H4 (cell line): ENCODE measurements around the gene PIANP. TPM values are rescaled to one million over a fixed set of nuclear protein-coding genes. Genes with fewer than 3 reads are reported as not detected.
"Not testable (repeated sequence)": the region's sequence is repeated elsewhere in the genome, so short reads cannot be mapped to it uniquely, and the experiment has no call there.

Source experiments
- DNase-seq: peaks from one replicate; pipeline ENCODE4 v3.0.0-alpha.2; 2015; ENCODE audit warnings: low spot score
- total RNA-seq: library from RNA; depleted of rRNA; stranded (reverse); fragments of >200 nt; shearing (Covaris generic); gene quantifications from 2 replicates; pipeline ENCODE4 v1.2.3, GENCODE V29; 2014

The PIANP gene
- total RNA-seq, 1 experiment from 2014 or later, result not detected

DNA sequence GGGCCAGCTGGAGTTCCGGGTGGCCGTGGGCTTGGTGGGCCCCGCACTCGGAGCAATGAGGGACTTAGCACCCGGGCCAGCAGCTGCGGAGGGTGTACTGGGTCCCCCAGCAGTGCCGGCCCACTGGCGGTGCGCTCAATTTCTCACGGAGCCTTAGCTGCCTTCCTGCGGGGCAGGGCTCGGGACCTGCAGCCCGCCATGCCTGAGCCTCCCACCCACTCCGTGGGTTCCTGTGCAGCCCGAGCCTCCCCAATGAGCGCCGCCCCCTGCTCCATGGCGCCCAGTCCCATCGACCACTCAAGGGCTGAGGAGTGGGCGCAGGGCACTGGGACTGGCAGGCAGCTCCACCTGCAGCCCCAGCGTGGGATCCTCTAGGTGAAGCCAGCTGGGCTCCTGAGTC lies 7.7 kb upstream of the PIANP start:
- DNase-seq, result not testable (repeated sequence)

DNA sequence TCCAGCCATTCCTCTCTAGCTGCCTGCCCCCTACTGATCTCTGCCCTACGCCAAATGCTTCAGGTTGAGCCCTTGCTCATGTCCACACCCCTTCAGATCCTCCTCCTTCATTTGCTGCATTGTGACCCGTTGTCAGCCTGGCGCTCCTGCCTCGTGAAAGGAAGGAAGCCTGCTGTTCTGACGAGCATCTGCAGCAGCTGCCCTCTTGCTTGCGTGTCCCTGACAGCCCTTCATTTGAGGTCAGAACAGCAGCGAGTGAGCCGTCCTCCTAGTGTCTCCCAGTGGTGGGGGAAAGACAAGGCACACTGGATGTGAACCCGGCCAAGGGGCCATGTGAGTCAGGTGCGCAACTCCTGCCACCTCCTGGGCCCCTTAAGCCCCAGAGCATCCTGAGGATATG lies 3.0 kb upstream of the PIANP start:
- DNase-seq, result no peak

DNA sequence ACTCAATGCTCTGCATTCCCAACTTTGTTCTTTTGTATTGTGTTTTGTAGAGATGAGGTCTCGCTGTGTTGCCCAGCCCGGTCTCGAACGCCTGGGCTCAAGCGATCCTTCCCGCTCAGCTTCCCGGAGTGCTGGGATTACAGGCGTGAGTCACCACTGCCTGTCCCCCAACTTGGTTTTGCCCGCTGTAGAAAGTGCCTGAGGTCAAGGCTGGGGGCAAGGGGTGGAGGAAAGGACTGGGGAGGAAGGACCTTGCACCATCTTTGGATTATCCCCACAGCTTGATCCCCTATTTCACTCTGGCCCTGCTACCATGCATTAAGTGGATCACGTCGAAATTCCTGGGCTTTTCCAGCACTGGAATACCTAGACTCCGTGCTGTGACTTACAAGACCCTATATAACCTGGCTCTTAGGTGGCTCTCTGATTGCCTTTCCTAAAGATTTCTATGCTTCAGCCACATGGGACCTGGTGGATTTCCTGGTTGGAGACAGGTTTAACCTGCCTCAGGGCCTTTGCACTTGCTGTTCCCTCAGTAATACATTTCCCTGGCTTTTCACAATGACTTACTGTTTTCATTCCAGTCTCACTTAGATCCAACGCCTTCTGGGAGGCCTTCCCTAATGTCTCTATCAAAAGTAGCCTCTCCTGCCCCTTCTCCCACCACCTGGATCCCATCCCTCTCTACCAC lies 608 bp upstream of the PIANP start:
- DNase-seq, result no peak

DNA sequence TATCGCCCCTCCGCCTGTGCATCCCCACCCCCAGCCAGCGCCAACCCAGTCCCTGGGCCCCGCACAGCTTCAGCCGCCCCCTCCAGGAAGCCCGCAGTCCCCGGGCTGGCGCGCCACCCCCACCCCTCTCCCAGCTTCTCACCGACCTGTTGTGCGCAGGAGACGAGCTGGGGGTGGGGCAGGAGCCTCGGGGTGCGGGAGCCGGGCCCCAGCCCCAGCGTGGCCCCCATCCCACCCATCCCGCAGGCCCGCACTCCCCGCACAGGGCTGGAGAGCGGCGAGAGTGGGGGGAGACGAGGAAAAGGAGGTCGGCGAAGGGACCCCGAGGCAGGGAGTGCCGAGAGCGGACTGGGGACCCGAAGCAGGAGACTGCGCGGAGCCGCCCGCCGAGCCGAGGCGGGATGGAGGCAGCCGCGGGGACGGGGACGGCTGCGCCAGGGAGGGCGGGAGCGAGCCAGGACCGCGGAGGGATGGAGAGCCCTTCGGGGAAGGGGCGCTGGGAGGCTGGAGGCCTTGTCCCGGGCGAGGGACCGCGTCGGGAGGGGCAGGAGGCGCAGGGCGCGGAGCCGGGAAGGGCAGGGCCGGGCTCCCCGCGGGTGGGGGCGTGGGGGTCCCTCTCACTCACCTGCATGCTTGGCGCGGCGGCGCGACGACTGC lies 498 bp downstream of the PIANP start:
- DNase-seq, result no peak

DNA sequence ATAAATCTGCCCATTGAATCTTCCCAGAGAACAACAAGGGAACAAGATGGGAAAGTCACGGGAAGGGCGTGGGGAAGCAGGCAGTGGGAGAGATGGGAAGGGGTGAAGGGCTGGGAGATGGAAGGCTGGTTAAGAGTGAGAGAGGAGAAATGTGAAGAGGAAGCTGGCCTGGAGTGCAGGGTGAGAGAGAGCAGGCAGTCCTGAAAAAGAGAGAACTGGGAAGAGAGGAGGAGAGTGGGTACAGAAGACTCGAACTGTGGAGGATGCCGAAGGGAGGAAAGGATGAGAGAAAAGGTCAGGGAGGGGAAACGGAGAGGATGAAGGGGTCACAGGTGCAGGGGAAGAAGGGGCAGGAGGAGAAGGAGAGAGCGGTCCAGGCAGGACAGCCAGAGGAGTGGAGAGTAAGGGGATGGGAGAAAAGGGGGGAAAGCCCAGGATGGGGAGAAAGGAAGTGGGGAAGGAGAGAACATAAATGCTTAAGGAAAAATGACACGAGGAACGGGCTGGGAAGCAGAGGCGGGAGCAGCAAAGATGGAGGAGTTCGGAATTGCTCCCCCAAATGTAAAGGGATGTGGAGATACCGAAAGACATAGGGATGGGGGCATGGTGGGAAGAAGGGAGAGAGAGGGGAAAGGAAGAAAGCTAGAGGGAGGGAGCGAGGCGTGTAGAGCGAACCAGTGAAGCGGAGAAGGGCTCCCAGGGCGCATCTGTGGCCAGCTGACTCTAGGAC lies 1.2 kb downstream of the PIANP start:
- no peak for DNase-seq

DNA sequence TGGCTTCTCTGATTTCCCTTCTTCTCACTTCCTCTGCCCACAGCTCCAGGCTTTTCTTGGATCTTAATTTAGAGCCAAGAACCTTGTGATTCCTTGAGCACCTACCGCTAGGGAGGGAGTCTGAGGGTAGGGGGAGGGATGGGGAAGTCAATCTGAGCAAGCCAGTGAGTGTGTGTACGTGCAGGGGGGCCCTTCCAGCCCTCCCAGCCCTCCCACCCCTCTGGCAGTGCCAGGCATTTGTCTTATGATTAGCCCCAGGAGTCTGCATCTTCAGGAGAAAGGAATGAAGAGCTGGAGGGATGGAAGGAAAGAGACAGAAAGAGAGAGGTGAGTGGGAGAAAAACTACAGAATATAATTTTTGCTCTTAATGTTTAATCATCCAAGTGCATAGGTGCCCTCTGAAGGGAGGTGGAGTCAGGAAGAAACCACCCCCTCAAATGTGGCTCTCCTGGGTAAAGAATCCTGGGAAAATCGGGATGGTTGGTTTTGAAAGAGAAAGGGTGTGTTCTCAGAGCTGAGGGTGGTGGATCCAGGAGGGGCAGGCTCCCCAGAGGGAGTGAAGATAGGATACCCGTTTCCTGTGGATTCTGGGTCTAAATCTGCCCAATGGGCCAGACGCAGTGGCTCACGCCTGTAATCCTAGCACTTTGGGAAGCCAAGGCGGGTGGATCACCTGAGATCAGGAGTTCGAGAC lies 2.1 kb downstream of the PIANP start:
- no peak for DNase-seq

DNA sequence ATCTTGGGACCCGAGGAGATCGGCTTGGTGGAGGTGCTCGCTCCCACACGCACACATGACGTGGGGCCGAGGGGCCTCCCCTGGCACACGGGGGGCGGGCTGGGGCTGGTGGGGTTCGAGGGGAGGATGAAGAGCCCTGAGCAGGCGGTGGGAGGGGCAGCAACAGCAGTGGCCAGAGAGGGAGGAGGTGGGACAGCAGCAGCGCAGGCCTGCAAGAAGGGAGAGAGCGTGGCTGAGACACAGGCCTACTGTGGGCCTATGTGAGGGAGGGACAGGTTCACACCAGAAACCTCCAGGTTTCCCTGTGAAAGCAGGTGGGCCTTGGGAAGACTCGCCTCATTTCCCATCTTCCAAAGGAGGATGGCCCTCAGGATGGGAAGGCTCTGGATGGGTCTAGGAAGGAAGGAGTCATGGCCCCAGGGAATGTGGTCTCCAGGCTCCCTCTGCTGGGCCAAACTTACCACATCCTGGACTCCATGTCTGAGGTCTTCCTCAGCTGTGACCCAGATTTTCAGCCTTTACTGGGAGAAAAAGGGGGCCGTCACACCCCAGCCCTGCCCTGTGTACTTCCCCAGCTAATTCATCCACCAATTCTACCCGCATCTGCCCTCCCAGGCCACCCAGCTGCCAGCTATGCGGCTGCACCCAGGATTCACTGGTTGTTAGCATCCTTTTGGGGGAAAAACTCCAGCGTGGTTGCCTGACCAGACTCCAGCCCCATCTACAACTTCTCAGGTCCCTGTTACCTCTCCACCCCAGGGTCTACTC lies 2.8 kb downstream of the PIANP start:
- peak; percentile 75 for DNase-seq

DNA sequence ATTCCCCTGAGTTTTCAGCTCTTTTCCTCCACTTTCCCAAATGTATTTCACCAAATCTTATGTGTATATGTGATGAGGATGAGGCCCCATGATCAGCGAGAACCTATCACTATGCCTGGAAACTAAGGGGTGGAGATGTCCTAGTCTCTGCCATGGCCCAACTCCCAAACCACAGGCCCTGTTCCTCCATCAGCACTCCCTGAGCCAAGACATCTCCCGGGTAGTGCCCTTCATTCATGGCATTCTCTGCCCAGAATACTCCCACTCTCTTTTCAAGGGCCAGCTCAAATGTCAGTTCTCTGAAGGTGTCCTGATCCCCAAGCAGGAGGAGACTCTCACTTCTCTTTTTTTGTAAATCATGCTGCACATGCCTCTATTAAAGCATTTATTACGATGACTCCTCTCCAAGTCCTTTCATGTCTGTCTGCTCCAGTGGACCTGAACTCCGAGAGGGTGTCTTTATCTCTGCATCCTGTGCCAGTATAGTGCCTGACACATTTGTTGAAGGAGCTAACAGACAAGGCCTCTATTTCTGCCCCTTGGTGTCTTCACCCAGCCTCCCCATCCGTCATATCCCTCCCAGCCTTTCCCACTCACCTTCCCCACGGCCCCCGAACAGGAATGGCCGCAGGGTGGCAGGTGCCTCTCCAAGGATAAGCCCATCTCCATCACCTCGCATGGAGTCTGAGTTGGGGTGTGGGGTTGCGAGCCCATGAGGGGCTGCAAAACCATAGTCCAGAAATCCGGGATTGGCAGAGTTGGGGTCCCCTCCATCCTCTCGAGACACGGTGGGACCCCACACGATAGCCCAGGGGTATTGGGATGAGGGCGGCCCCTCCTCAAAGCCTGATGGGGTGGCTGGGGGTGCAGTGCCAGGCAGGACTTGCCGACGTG lies 3.7 kb downstream of the PIANP start:
- DNase-seq, result no peak

DNA sequence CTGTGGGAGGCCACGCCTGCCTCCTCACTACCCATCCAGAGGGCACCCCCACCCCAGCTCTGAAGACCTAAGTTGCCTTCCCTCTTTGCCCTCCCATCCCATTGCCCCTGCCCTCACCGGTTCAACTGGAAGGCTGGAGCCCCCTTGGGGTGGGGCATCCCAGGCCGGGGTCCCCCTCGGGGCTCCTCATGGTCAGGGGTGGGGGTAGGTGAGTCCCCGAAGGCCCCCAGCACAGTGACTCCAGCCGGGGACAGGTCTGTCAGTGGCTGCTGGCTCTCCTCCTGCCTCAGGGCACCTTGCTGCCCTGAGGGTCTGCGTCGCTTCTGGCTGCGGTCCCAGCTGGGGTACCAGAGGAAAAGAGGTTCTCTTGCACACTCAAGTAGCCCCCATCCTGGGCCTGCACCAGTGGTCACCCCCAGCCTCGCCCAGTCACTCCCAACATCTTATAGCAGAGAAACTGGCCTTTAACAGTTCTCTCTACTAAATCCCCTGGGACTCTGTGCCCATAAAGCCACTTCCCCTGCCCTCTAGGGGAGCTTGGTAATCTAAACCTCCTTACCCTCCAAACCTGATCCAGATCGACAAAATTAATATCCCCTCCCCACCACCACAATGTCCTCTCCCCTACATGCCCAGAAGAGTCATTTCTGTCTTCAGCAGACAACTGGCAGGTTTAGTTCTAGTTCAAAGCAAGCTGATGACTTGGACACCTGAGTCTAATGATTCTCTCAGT lies 5.1 kb downstream of the PIANP start:
- DNase-seq, result no peak

DNA sequence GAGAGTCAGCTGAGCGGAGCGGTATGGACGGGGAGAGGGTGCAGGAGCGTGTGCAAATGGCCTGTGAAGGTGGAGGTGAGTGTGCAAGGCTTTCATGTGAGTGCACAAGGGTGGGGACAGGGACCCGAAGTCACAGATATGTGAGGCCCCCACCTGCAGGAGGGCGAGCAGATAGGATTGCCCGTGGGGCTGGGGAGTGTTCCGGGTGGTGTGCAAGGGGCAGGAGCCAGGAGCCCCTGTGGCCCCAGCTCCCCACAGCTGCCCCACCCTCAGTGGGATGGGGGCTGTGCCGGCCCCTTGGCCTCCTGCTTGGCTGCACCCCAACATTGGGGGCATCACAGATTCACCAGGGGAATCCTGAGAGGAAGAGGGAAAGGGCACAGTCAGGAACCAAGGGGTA lies 5.9 kb downstream of the PIANP start:
- no peak for DNase-seq

DNA sequence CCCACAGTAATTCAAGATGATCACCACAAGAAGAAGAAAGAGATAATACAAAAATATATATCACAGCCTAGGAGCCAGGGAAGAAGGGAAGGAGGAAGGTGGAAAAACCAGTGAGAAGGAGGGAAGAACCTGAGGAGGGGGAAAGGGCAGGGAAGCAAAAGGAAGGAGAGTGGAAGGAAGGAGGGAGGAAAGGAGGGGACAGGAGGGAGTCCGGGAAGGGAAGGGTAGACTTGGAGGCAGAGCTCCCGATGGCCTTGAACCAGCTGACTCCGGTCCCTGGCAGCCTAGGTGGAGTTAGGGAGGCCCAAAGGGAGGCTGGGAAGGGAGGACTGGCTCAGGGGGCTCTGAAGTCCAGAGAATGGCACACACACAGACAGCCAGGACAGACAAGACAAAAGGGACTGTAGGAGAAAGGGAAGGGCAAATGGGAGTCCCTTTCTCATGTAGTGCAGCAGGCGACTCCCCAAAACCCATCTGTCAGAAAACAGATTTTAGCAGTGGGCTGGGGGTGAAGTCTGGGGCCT lies 6.7 kb downstream of the PIANP start:
- DNase-seq, result no peak

DNA sequence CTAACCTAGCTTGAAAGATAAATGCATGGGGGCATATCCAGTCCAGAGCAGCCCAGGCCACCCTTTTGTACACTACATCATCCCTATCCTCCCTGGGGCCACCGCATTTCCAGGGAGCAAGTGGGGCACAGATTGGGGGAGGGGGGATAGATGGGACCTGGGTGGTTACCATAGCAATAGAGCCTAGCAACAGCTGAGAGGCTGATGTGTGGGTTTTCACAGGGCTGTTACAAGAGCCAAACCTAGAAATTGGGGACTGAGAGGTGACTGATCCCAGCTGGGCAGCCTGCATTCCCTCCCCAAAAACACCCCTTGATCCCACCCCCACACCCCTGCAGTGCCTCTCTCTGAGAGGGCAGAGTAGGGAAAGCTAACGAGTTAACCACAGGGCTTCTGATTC lies 7.7 kb downstream of the PIANP start:
- no peak for DNase-seq

DNA sequence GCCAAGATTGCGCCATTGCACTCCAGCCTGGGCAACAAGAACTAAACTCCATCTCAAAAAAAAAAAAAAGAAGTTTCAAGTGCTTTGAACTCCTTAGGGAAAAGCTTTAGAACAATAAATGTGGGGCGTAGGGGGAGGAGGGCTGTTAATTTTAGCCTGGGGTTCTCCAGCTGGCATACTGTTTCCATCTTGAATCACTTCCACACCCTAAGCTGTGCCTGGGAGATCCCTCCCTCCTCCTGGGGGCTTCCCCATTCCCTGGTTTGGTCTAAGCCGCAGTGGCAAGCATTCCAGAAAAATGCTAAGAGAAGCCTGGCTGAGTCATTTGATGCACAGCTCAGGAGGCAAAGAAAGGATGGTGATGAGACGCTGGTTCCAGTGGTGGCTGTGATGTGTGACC lies 9.1 kb downstream of the PIANP start:
- peak; percentile 33 for DNase-seq

DNA sequence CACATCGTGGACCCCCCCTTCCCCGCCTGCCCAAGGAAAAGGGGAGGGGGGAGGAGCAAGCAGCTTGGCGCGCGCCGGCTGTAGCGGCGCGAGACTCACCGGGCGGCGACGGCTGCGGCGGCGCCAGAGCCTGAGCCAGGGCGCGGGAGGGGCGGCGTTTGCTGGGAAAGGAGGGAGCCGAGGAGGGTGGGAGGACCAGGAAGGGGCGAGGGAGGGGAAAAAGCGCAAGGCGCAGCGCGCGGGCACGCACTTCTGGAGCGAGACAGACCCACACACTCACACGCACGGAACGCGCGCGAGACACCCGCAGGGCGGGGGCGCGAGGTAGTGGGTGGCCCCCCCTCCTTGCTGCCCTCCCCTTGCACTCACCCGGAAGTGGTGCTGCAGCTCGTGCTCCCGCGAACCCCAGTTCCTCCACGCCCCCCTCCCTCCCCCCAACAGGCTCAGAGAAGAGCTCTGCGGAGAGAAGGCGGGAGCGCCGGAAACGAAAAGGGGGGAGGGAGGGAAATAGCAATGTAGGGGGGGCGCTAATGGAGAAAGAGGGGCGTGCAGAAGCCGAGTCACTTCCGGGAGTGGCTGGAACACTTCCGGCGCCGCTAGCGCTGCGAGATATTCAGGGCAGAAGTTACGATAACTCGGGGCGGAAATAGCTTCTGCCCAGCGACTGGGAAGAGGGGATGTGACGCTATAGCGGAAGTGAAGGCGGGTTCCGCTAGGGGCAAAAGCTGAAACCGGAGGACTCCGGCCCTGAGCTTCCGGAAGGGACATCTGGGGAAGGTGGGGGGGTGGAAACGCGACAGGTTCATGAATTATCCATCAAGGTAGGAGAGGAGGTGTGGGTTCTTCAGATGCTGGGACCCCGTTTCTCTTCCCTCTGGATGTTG lies 11.4 kb downstream of the PIANP start, which contains the start of gene ZNF384:
Gene ZNF384, minus strand, starts transcription at position 377 of the 884 bp plus-strand sequence. CDS start 9,855 bp downstream, outside the sequence.
- DNase-seq, result peak; percentile 100

DNA sequence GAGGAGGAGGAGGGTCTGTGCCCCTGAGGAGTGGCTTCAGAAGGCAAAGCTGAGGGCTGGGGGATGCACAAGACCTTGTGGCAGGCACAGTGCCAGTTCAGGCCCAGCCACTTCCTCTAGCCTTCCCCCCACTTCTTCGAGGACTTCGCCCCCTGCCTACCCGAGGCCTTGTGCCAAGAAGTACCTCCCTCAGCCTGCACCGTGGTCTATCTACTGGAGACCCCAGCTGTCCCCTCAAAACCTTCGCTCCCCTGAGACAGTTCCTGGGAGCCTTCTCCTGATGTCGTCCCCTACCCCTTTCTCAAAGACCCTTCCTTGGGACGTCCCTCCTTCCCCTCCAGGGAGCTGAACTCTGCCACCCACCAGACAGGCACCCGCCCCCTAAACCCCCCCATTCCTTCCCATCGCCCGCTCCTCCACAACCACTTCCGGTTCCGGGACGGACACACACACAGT lies 12.0 kb downstream of the PIANP start:
- DNase-seq, result peak; percentile 48

DNA sequence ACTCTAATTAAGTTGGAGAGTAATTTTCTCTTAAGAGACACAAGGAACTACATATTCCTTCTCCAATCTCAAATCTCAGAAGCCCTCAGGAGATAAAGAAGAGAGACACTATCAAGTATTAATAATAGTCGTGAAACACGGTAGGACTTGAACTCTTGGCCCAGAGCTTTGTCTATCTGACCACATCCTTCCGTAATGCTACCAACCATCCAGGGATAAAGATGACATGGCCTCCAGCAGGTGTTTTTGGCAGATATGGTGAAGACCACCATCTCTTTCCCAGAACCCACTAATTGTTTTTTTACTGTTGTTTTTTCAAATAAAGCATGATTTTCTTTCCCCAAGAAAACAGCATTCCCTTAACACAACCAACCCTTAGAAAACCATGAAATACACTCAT lies 14.8 kb downstream of the PIANP start:
- no peak for DNase-seq

DNA sequence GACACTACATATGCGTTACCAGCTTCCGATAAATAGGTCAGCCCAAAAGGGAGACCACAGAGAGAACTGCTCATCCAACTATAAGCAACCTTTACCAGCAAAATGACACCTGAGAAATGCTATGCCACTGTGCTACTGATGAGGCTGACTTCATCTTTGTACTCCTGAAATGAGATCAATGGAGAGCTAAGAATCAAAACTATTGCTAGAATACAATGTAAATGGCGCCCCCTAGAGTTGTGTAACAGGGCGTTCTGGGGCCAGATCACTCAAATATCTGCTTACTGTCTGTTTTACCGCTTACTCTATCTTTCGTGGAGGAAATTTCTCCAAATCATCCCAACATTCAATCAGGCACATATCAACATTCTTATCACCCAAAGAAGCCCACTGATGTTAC lies 16.0 kb downstream of the PIANP start:
- DNase-seq, result no peak

DNA sequence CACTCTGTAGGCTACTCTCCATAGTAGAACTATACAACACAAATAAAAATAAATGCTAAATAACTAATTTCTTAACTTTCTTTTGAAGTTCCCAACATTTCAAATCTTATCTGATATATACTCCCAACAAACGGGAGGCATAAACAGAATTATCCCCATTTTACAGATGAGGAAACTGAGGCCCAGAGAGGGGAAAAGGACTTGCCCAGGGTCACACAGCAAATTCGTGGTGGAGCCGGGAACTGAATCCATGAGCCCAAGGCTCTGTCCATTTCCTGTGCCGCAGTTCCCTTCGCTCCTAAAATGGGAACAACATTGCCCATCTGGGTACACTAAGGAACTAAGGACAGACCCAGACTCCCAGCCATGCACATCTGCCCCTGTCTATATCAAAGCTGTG lies 23.7 kb downstream of the PIANP start:
- DNase-seq, result no peak
